ENCODE measurements around the gene MCF2L. TPM values are rescaled to one million over a fixed set of nuclear protein-coding genes. Genes with fewer than 3 reads are reported as not detected.

MCF2L gene
- total RNA-seq, 2 experiments from 2014 or later = 13.0 to 13.5 TPM

- Histone ChIP-seq H3K4me3 (ENCODE audit: low read length) (no peak overlapping the region), H3K27ac (ENCODE audit: low read depth in 1 of 2, low read length in 2 of 2) (no peak overlapping the region), H3K36me3 (ENCODE audit: insufficient read depth, low read length) (no peaks in the 10 kb centered on the region), H3K27me3 (ENCODE audit: control insufficient read depth in 1 of 2, insufficient read depth in 2 of 2, low read length in 2 of 2) (no peaks in the 10 kb centered on the region), H3K9me3 (ENCODE audit: control insufficient read depth in 1 of 2, insufficient read depth in 1 of 2, low read length in 2 of 2) (peaks cover 0 to 3% of the 10 kb centered on the region in 2 experiments), H3K4me1 (ENCODE audit: insufficient read depth, low read length) (peaks cover 4% of the 10 kb centered on the region)
- DNase-seq = no peak
- Mint-ChIP-seq H3K4me1 (ENCODE audit: low read depth) (no peaks in the 10 kb centered on the region), H3K27me3 (no peaks in the 10 kb centered on the region), H3K4me3 (no peak overlapping the region), H3K9me3 (no peaks in the 10 kb centered on the region), H3K36me3 (ENCODE audit: low read depth) (no peaks in the 10 kb centered on the region), H3K27ac (no peak overlapping the region)
- ChIA-PET POLR2A (no interaction called here), CTCF (no interaction called here)
- TF ChIP-seq CTCF (IDR thresholded peaks at IDR 0.05) = no peak
- intact Hi-C loops (cut with DNase I, micrococcal nuclease) = no loop called here
- ATAC-seq (ENCODE audit: poor library complexity) = no peak
These were observed 57.4 kb downstream of the MCF2L start for GRCh38 chr13:113026391-113026910.

- CTCF ChIA-PET = no interaction called here
- H3K36me3 Mint-ChIP-seq (ENCODE audit: low read depth) = no peaks in the 10 kb centered on the region
- no peaks in the 10 kb centered on the region for H3K27me3 ChIP-seq (ENCODE audit: control insufficient read depth in 1 of 2, insufficient read depth in 2 of 2, low read length in 2 of 2)
- no peaks in the 10 kb centered on the region for H3K27me3 Mint-ChIP-seq
- no peaks in the 10 kb centered on the region for H3K9me3 Mint-ChIP-seq
- no peak overlapping the region for H3K27ac Mint-ChIP-seq
- peaks cover 4% of the 10 kb centered on the region for H3K4me1 ChIP-seq (ENCODE audit: insufficient read depth, low read length)
- H3K4me3 Mint-ChIP-seq = no peak overlapping the region
- POLR2A ChIA-PET = no interaction called here
- no peak overlapping the region for H3K27ac ChIP-seq (ENCODE audit: low read depth in 1 of 2, low read length in 2 of 2)
- intact Hi-C loops (cut with DNase I, micrococcal nuclease) = no loop called here
- no peak for DNase-seq
- H3K36me3 ChIP-seq (ENCODE audit: insufficient read depth, low read length) = no peaks in the 10 kb centered on the region
- H3K9me3 ChIP-seq (ENCODE audit: control insufficient read depth in 1 of 2, insufficient read depth in 1 of 2, low read length in 2 of 2) = no peaks in the 10 kb centered on the region
- no peak for ATAC-seq (ENCODE audit: poor library complexity)
- H3K4me3 ChIP-seq (ENCODE audit: low read length) = no peak overlapping the region
- no peak for TF ChIP-seq CTCF (IDR thresholded peaks at IDR 0.05)
- no peaks in the 10 kb centered on the region for H3K4me1 Mint-ChIP-seq (ENCODE audit: low read depth)
These were observed 58.1 kb downstream of the MCF2L start for GRCh38 chr13:113027095-113027494.

- DNase-seq (no peak), ATAC-seq (ENCODE audit: poor library complexity) (no peak)
- H3K9me3 ChIP-seq (ENCODE audit: control insufficient read depth in 1 of 2, insufficient read depth in 1 of 2, low read length in 2 of 2) = no peaks in the 10 kb centered on the region
- POLR2A ChIA-PET = no interaction called here
- H3K27me3 ChIP-seq (ENCODE audit: control insufficient read depth in 1 of 2, insufficient read depth in 2 of 2, low read length in 2 of 2) = no peaks in the 10 kb centered on the region
- CTCF ChIA-PET = no interaction called here
- no peaks in the 10 kb centered on the region for H3K27me3 Mint-ChIP-seq
- no peak overlapping the region for H3K27ac ChIP-seq (ENCODE audit: low read depth in 1 of 2, low read length in 2 of 2)
- TF ChIP-seq CTCF (IDR thresholded peaks at IDR 0.05) = no peak
- H3K4me3 Mint-ChIP-seq = no peak overlapping the region
- intact Hi-C loops (cut with DNase I, micrococcal nuclease) = no loop called here
- H3K9me3 Mint-ChIP-seq = no peaks in the 10 kb centered on the region
- no peaks in the 10 kb centered on the region for H3K4me1 Mint-ChIP-seq (ENCODE audit: low read depth)
- H3K4me1 ChIP-seq (ENCODE audit: insufficient read depth, low read length) = peaks cover 4% of the 10 kb centered on the region
- no peaks in the 10 kb centered on the region for H3K36me3 Mint-ChIP-seq (ENCODE audit: low read depth)
- no peak overlapping the region for H3K27ac Mint-ChIP-seq
- H3K4me3 ChIP-seq (ENCODE audit: low read length) = no peak overlapping the region
- no peaks in the 10 kb centered on the region for H3K36me3 ChIP-seq (ENCODE audit: insufficient read depth, low read length)
These were observed 58.6 kb downstream of the MCF2L start for GRCh38 chr13:113027566-113027965.

All from CD4-positive, alpha-beta T cell (primary cell).